PC-9 (cell line): ENCODE measurements around the gene SPATA31E1.

Source experiments
- EZH2 ChIP-seq: fragments of 200-600 bp; sonication (generic); IDR thresholded peaks from 2 replicates; pipeline ENCODE4 v1.8.0; 2017; ENCODE audit warnings: antibody characterized with exemption, low read depth
- TF ChIP-seq, protein P1 (sequence below): fragments of 200-600 bp; sonication (generic); conservative IDR thresholded peaks from 2 replicates; pipeline ENCODE4 v1.6.1; 2017; ENCODE audit warnings: mixed run types, antibody characterized with exemption, mild to moderate bottlenecking, moderate library complexity

GRCh38 chr9:87886933-87887505 lies 4.3 kb downstream of the SPATA31E1 start:
- TF ChIP-seq, protein P1, sequence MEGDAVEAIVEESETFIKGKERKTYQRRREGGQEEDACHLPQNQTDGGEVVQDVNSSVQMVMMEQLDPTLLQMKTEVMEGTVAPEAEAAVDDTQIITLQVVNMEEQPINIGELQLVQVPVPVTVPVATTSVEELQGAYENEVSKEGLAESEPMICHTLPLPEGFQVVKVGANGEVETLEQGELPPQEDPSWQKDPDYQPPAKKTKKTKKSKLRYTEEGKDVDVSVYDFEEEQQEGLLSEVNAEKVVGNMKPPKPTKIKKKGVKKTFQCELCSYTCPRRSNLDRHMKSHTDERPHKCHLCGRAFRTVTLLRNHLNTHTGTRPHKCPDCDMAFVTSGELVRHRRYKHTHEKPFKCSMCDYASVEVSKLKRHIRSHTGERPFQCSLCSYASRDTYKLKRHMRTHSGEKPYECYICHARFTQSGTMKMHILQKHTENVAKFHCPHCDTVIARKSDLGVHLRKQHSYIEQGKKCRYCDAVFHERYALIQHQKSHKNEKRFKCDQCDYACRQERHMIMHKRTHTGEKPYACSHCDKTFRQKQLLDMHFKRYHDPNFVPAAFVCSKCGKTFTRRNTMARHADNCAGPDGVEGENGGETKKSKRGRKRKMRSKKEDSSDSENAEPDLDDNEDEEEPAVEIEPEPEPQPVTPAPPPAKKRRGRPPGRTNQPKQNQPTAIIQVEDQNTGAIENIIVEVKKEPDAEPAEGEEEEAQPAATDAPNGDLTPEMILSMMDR = no peak
- TF ChIP-seq EZH2 = no peak
